ENCODE results near the gene GRIK2. TPM values are rescaled to one million over a fixed set of nuclear protein-coding genes. Genes with fewer than 3 reads are reported as not detected.

Gene GRIK2
- total RNA-seq, 1 donor from 2014 or later, result 11.3 TPM

GRCh38 chr6:102115911-102116310 is 722.4 kb downstream of the GRIK2 start:
- Histone ChIP-seq H3K36me3 (no peaks in the 10 kb centered on the region), H3K4me1 (no peaks in the 10 kb centered on the region), H3K27me3 (ENCODE audit: low read depth) (no peaks in the 10 kb centered on the region), H3K9me3 (replicated peaks) (peaks cover 17% of the 10 kb centered on the region), H3K27ac (replicated peaks) (no peak overlapping the region), H3K4me3 (no peak overlapping the region)
- TF ChIP-seq CTCF (IDR thresholded peaks at IDR 0.05; ENCODE audit: borderline replicate concordance), result no peak
- DNase-seq, result no peak
- intact Hi-C loops (cut with micrococcal nuclease), result no loop called here

- Histone ChIP-seq H3K36me3 (no peaks in the 10 kb centered on the region), H3K4me3 (no peak overlapping the region), H3K27ac (replicated peaks) (no peak overlapping the region), H3K9me3 (replicated peaks) (peaks cover 17% of the 10 kb centered on the region), H3K27me3 (ENCODE audit: low read depth) (no peaks in the 10 kb centered on the region), H3K4me1 (no peaks in the 10 kb centered on the region)
- DNase-seq, result no peak
- TF ChIP-seq CTCF (IDR thresholded peaks at IDR 0.05; ENCODE audit: borderline replicate concordance), result no peak
- intact Hi-C loops (cut with micrococcal nuclease), result no loop called here
Observed at GRCh38 chr6:102118034-102118433, 724.5 kb downstream of the GRIK2 start.

Measured in left ventricle myocardium inferior (tissue), 1 donor.